DND-41 (cell line): Measurements from ENCODE around the gene ZBTB48.
A peak's percentile ranks its signal among the peaks of the same experiment; 100 is the strongest.

Source experiments
- ATAC-seq: fragments of 200-7000 bp; cut with Tn5 transposase; 3 replicates; pipeline ENCODE4 v1.9.1; 2021; ENCODE audit warnings: low read depth; ENCODE audit not compliant: insufficient read depth
- DNase-seq: peaks from one replicate; pipeline ENCODE4 v3.0.0-alpha.2; 2020
- H2AFZ ChIP-seq: 2 replicates; pipeline ENCODE4 v1.6.0; 2012; ENCODE audit warnings: low read depth, low read length
- H3K27ac ChIP-seq: 2 replicates; pipeline ENCODE4 v1.5.1; 2012; ENCODE audit warnings: low read length, inconsistent platforms
- H3K27me3 ChIP-seq: fragments of 200-600 bp; sonication (generic); 2 replicates; pipeline ENCODE4 v1.6.0; 2012; ENCODE audit warnings: low read length, mild to moderate bottlenecking, inconsistent platforms; ENCODE audit not compliant: insufficient read depth, poor library complexity
- H3K36me3 ChIP-seq: 2 replicates; pipeline ENCODE4 v1.5.1; 2012; ENCODE audit warnings: low read length, inconsistent platforms; ENCODE audit not compliant: insufficient read depth
- H3K4me1 ChIP-seq: 2 replicates; pipeline ENCODE4 v1.5.1; 2012; ENCODE audit warnings: mild to moderate bottlenecking, low read length; ENCODE audit not compliant: insufficient read depth
- H3K4me2 ChIP-seq: 2 replicates; pipeline ENCODE4 v1.6.0; 2012; ENCODE audit warnings: mild to moderate bottlenecking, moderate library complexity, low read length, inconsistent platforms; ENCODE audit not compliant: insufficient read depth
- H3K4me3 ChIP-seq, 2 experiments: fragments of 200-600 bp in 1 of 2; shearing (Covaris generic) in 1 of 2; 2 replicates each; pipeline ENCODE4 v1.5.1; 2012 to 2016; ENCODE audit warnings: inconsistent platforms in 2 of 2, low read length in 2 of 2, mild to moderate bottlenecking in 2 of 2, low read depth in 1 of 2, moderate library complexity in 1 of 2
- H3K79me2 ChIP-seq: 2 replicates; pipeline ENCODE4 v1.6.0; 2012; ENCODE audit warnings: low read length, inconsistent platforms; ENCODE audit not compliant: insufficient read depth
- H3K9ac ChIP-seq: 2 replicates; pipeline ENCODE4 v1.6.0; 2012; ENCODE audit warnings: low read depth, mild to moderate bottlenecking, inconsistent platforms, low read length, moderate library complexity
- H3K9me3 ChIP-seq: 2 replicates; pipeline ENCODE4 v1.5.1; 2012; ENCODE audit warnings: low read length, moderate library complexity, mild to moderate bottlenecking, inconsistent platforms; ENCODE audit not compliant: insufficient read depth, severe bottlenecking
- H4K20me1 ChIP-seq: 2 replicates; pipeline ENCODE4 v1.6.0; 2012; ENCODE audit warnings: low read length; ENCODE audit not compliant: insufficient read depth
- EZH2 ChIP-seq: IDR thresholded peaks from 3 replicates; pipeline ENCODE4 v1.6.1; 2012; ENCODE audit warnings: borderline replicate concordance, low read depth, mild to moderate bottlenecking, moderate library complexity, low read length, inconsistent platforms; ENCODE audit not compliant: severe bottlenecking
- TF ChIP-seq, protein P1 (sequence below): IDR thresholded peaks from 2 replicates; pipeline ENCODE4 v1.5.1; 2012; ENCODE audit warnings: borderline replicate concordance, low read length, moderate library complexity, mild to moderate bottlenecking; ENCODE audit not compliant: poor library complexity, severe bottlenecking; ENCODE audit errors: extremely low read depth

The ZBTB48 gene

DNA sequence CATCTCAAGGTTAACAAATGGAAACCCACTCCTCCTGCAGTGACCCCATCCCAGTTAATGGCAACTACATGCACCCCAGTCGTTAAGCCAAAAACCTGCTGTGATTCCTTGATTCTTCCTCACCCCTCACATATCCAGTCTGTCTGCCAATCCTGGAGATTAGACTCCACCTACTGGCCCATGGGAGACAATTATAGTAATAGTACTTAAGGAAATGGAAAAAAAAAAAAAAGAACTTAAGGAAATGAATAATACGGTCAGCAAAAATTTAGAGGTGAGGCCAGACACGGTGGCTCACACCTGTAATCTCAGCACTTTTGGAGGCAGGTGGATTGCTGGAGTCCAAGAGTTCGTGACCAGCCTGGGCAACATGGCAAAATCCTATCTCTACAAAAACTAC lies 32.5 kb upstream of the ZBTB48 start:
- H3K4me3 ChIP-seq = no peak overlapping the region
- ATAC-seq (no peak), DNase-seq (no peak)
- TF ChIP-seq EZH2 = no peak
- TF ChIP-seq, protein P1, sequence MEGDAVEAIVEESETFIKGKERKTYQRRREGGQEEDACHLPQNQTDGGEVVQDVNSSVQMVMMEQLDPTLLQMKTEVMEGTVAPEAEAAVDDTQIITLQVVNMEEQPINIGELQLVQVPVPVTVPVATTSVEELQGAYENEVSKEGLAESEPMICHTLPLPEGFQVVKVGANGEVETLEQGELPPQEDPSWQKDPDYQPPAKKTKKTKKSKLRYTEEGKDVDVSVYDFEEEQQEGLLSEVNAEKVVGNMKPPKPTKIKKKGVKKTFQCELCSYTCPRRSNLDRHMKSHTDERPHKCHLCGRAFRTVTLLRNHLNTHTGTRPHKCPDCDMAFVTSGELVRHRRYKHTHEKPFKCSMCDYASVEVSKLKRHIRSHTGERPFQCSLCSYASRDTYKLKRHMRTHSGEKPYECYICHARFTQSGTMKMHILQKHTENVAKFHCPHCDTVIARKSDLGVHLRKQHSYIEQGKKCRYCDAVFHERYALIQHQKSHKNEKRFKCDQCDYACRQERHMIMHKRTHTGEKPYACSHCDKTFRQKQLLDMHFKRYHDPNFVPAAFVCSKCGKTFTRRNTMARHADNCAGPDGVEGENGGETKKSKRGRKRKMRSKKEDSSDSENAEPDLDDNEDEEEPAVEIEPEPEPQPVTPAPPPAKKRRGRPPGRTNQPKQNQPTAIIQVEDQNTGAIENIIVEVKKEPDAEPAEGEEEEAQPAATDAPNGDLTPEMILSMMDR = no peak
- peaks cover 4% of the 10 kb centered on the region; the same call in 1 of the 2 replicates for H3K4me1 ChIP-seq
- H3K79me2 ChIP-seq = peaks cover 21% of the 10 kb centered on the region
- peaks cover 88% of the 10 kb centered on the region for H3K36me3 ChIP-seq
- no peak overlapping the region for H3K4me2 ChIP-seq
- no peak overlapping the region for H3K9ac ChIP-seq
- H4K20me1 ChIP-seq = peaks cover 7% of the 10 kb centered on the region; the same call in 1 of the 2 replicates
- H3K9me3 ChIP-seq = no peaks in the 10 kb centered on the region
- H3K27ac ChIP-seq = no peak overlapping the region
- H2AFZ ChIP-seq = no peak overlapping the region
- H3K27me3 ChIP-seq = no peaks in the 10 kb centered on the region

DNA sequence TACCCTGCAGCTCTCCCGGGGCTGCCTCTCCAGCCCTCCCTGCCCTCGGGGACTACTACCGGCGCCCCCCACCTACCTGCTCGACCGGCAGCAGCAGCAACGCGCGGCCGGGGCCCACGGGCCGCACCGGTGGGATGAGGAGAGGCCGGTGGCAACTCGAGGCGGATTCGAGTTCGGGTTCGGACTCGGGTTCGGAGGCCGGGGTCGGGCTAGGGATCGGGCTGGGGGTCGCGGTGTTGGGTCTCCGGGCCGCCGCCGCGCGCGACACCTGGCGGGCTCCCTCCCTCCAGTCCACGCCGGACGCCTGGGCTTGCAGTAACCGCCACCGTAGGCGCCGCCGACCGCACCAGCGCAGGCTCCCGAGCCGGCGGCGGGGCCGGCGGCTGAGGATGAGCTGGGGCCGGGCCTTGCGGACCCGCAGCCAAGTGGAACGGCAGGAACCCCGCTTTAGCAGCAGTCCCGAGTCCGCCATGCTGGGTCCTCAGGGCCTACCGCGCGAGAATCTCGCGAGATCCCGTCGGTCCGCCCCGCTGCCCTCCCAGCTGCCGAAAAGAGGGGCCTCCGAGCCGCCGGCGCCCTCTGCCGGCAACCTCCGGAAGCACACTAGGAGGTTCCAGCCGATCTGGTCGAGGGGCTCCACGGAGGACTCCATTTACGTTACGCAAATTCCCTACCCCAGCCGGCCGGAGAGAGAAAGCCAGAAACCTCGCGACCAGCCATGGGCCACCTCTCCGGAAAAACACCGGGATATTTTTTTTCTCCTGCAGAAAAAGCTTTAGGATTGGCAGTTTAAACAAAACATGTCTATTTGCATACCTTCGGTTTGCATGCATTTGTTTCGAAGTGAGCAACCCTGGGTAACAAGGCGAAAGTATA lies 25.5 kb upstream of the ZBTB48 start, which contains the start of gene NOL9:
Gene NOL9, minus strand, starts transcription at position 483 of the 876 bp plus-strand sequence. Its CDS starts 11 bp downstream, at position 472.
- no peak for TF ChIP-seq EZH2
- TF ChIP-seq, protein P1 = peak; percentile 92
- Histone ChIP-seq H2AFZ (peak within 1 kb of the TSS; percentile 96), H3K27ac (peak within 1 kb of the TSS; percentile 88), H3K27me3 (no peaks in the 10 kb centered on the region), H4K20me1 (peaks cover 20% of the 10 kb centered on the region; the same call in 1 of the 2 replicates), H3K36me3 (peaks cover 22% of the 10 kb centered on the region), H3K9me3 (no peaks in the 10 kb centered on the region), H3K4me3 (peak within 1 kb of the TSS; percentile 98 to 100), H3K4me1 (peaks cover 25% of the 10 kb centered on the region), H3K9ac (peak within 1 kb of the TSS; percentile 98), H3K79me2 (peaks cover 36% of the 10 kb centered on the region), H3K4me2 (peak within 1 kb of the TSS; percentile 83)
- peak; percentile 96 for ATAC-seq
- peak; percentile 95 for DNase-seq

DNA sequence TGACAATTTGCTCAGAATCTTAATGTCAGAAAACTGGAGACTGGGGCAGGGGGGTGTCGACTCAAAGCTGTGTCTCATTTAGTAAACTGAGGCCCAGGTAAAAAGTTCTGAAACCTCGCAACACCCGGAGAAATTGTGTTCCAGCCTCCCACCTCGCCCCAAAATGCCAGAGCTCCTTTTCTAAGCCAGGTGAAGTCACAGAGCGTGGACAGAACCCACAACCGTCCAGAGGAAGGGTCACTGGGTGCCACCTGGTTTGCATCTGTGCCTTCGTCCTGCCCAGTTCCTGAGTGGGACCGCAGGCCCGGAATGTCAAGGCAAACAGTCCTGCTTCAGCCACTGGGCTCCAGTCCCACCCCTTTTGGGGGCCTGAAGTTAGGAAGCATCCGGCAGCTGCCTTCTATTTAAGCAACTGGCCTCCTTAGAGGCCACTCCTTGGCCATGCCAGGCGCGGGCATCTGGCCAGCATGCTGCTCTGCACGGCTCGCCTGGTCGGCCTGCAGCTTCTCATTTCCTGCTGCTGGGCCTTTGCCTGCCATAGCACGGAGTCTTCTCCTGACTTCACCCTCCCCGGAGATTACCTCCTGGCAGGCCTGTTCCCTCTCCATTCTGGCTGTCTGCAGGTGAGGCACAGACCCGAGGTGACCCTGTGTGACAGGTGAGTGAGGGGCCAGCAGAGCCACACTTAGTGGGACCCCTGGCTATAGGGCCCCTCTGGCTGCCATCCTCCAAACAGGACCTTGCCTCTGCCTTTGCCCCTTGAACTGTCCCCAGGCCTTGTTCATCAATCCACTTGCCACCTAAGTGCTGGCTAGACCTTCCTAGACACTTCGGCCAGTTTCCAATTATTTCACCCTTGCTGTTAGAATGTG lies 24.7 kb upstream of the ZBTB48 start, which contains the start of gene TAS1R1:
Gene TAS1R1, plus strand, starts transcription at position 401 of the 872 bp plus-strand sequence. Its CDS starts 67 bp downstream, at position 468.
- peak within 1 kb of the TSS; percentile 98 to 100 for H3K4me3 ChIP-seq
- H3K9me3 ChIP-seq = no peaks in the 10 kb centered on the region
- peaks cover 33% of the 10 kb centered on the region for H3K79me2 ChIP-seq
- no peaks in the 10 kb centered on the region for H3K27me3 ChIP-seq
- TF ChIP-seq, protein P1 = no peak
- no peak for TF ChIP-seq EZH2
- no peak for DNase-seq
- peaks cover 27% of the 10 kb centered on the region for H3K4me1 ChIP-seq
- H3K27ac ChIP-seq = peak within 1 kb of the TSS; percentile 88
- ATAC-seq = no peak
- peak within 1 kb of the TSS; percentile 83 for H3K4me2 ChIP-seq
- peak within 1 kb of the TSS; percentile 98 for H3K9ac ChIP-seq
- peaks cover 20% of the 10 kb centered on the region; the same call in 1 of the 2 replicates for H4K20me1 ChIP-seq
- peaks cover 15% of the 10 kb centered on the region for H3K36me3 ChIP-seq
- peak within 1 kb of the TSS; percentile 96 for H2AFZ ChIP-seq
